HepG2 (cell line): ENCODE data around the gene LRIT1. TPM values are rescaled to one million over a fixed set of nuclear protein-coding genes. Genes with fewer than 3 reads are reported as not detected.

Experiments
- ATAC-seq: fragments of 200-7000 bp; cut with Tn5 transposase; 3 replicates; pipeline ENCODE4 v1.9.1; 2020; ENCODE audit warnings: mild to moderate bottlenecking, moderate library complexity
- BruUV-seq: library from RNA; stranded (reverse); fragments of 400-500 nt; replicated peaks from 2 replicates; lab custom pipeline; 2021; lab: Mats Ljungman, UMichigan
- CTCF ChIA-PET: fragments of 300-600 bp; formaldehyde crosslinking; extraction: SDS; loops from one replicate; lab custom pipeline; 2021; ENCODE audit warnings: low total read pairs, inconsistent platforms, low intra/inter-chr PET ratio; lab: Yijun Ruan, JAX
- POLR2A ChIA-PET: fragments of 350-600 bp; sonication (Branson Sonifier 250); formaldehyde crosslinking; loops from one replicate; lab custom pipeline; 2020; ENCODE audit warnings: antibody characterized with exemption, inconsistent platforms; lab: Yijun Ruan, JAX
- DNase-seq: peaks from one replicate; pipeline ENCODE4 v3.0.0-alpha.2; 2015; ENCODE audit warnings: low spot score
- FAIRE-seq: peaks from 3 replicates; lab custom pipeline; 2011; peaks lifted over from hg19 to GRCh38; lab: Jason Lieb, UNC
- H2AFZ ChIP-seq: one replicate; pipeline ENCODE4 v1.6.1; 2011; ENCODE audit warnings: low read length, inconsistent platforms
- H3K27ac ChIP-seq: fragments of 300-600 bp; 3 replicates; pipeline ENCODE4 v1.8.0; 2011; ENCODE audit warnings: mixed run types, mild to moderate bottlenecking, mixed read lengths, low read length, inconsistent platforms; ENCODE audit not compliant: insufficient read depth; ENCODE audit errors: extremely low read length
- H3K27me3 ChIP-seq, 2 experiments: fragments of 200-600 bp in 1 of 2; 2 replicates in 1 of 2; 3 replicates in 1 of 2; pipeline versions ENCODE4 v1.6.0 to v1.8.0; 2011; ENCODE audit warnings: low read length in 2 of 2, mild to moderate bottlenecking in 2 of 2, moderate library complexity in 2 of 2, inconsistent platforms in 1 of 2; ENCODE audit not compliant: insufficient read depth in 2 of 2, control insufficient read depth in 1 of 2
- H3K36me3 ChIP-seq, 2 experiments: fragments of 200-600 bp in 1 of 2; replicated peaks in 1 of 2; 2 replicates in 1 of 2; 3 replicates in 1 of 2; pipeline versions ENCODE4 v1.5.1 to v1.8.0; 2011; ENCODE audit warnings: low read length in 2 of 2, inconsistent platforms in 1 of 2; ENCODE audit not compliant: insufficient read depth in 2 of 2, control insufficient read depth in 1 of 2
- H3K4me1 ChIP-seq: 2 replicates; pipeline ENCODE4 v1.5.1; 2012; ENCODE audit warnings: low read length, inconsistent platforms; ENCODE audit not compliant: insufficient read depth
- H3K4me2 ChIP-seq: 2 replicates; pipeline ENCODE4 v1.6.0; 2011; ENCODE audit warnings: low read depth, low read length, inconsistent platforms
- H3K4me3 ChIP-seq, 3 experiments: fragments of 200-600 bp in 1 of 3; sonication (generic), shearing (Covaris generic) in 1 of 3; replicated peaks in 1 of 3; 2 replicates each; pipeline ENCODE4 v1.5.1; 2011 to 2016; ENCODE audit warnings: low read length in 3 of 3, inconsistent platforms in 2 of 3, low read depth in 2 of 3, mild to moderate bottlenecking in 2 of 3, control low read depth in 1 of 3, mixed read lengths in 1 of 3; ENCODE audit not compliant: insufficient read depth in 1 of 3
- H3K79me2 ChIP-seq: one replicate; pipeline ENCODE4 v1.6.1; 2011; ENCODE audit warnings: low read length, inconsistent platforms; ENCODE audit not compliant: insufficient read depth
- H3K9ac ChIP-seq: 2 replicates; pipeline ENCODE4 v1.6.0; 2011; ENCODE audit warnings: mild to moderate bottlenecking, low read depth, low read length, inconsistent platforms; ENCODE audit not compliant: insufficient read depth
- H3K9me3 ChIP-seq: 2 replicates; pipeline ENCODE4 v1.5.1; 2012; ENCODE audit warnings: mild to moderate bottlenecking, low read length
- H4K20me1 ChIP-seq: 2 replicates; pipeline ENCODE4 v1.6.0; 2011; ENCODE audit warnings: inconsistent platforms, mild to moderate bottlenecking, low read length, moderate library complexity; ENCODE audit not compliant: insufficient read depth
- BCLAF1 ChIP-seq: fragments of 450-650 bp; IDR thresholded peaks from 2 replicates; pipeline ENCODE4 v1.6.1; 2017; ENCODE audit warnings: mild to moderate bottlenecking
- HCFC1 ChIP-seq: fragments of 150-350 bp; IDR thresholded peaks from 2 replicates; pipeline ENCODE4 v1.6.1; 2014; ENCODE audit warnings: low read depth, low read length
- HMGXB4 ChIP-seq, 2 experiments: sonication (generic) in 1 of 2; formaldehyde crosslinking in 1 of 2; IDR thresholded peaks; 2 replicates each; pipeline versions ENCODE4 v1.4.0 to v1.6.1; 2018 to 2020; ENCODE audit warnings: missing genetic modification reagents in 2 of 2, borderline replicate concordance in 1 of 2, low read depth in 1 of 2, mild to moderate bottlenecking in 1 of 2, missing biosample characterization in 1 of 2
- KDM5A ChIP-seq: fragments of 200-600 bp; sonication (generic); IDR thresholded peaks from 2 replicates; pipeline ENCODE4 v1.7.0; 2018; ENCODE audit warnings: antibody characterized with exemption, mild to moderate bottlenecking, low read length, borderline replicate concordance
- TEF ChIP-seq: sonication (generic); formaldehyde crosslinking; IDR thresholded peaks from 2 replicates; pipeline ENCODE4 v1.5.0; 2020; ENCODE audit warnings: missing genetic modification reagents
- THYN1 ChIP-seq: sonication (generic); formaldehyde crosslinking; IDR thresholded peaks from 2 replicates; pipeline ENCODE4 v1.8.1; 2023; ENCODE audit warnings: low read depth, mild to moderate bottlenecking, moderate library complexity, missing genetic modification reagents, borderline replicate concordance
- ZNF318 ChIP-seq: sonication (generic); formaldehyde crosslinking; IDR thresholded peaks from 2 replicates; pipeline ENCODE4 v1.4.0; 2020; ENCODE audit warnings: mild to moderate bottlenecking, missing genetic modification reagents
- ZNF549 ChIP-seq: sonication (generic); formaldehyde crosslinking; IDR thresholded peaks from 2 replicates; pipeline ENCODE4 v1.5.0; 2020; ENCODE audit warnings: missing genetic modification reagents
- ZNF781 ChIP-seq: sonication (generic); formaldehyde crosslinking; IDR thresholded peaks from 2 replicates; pipeline ENCODE4 v1.5.1; 2020; ENCODE audit warnings: borderline replicate concordance, mild to moderate bottlenecking, missing genetic modification reagents; ENCODE audit errors: not compliant biosample characterization
- ZSCAN31 ChIP-seq: sonication (generic); formaldehyde crosslinking; IDR thresholded peaks from 2 replicates; pipeline ENCODE4 v1.5.0; 2020; ENCODE audit warnings: low read depth, mild to moderate bottlenecking, missing genetic modification reagents
- WGBS: methylation state at CpG from one replicate; pipeline ENCODE4 v1.1.6; 2017; ENCODE audit warnings: low lambda C conversion rate; 5-methylcytosine and 5-hydroxymethylcytosine counted together
- in situ Hi-C: cut with HindIII; loops from 2 replicates; pipeline ENCODE4 v1.10.0; 2017; ENCODE audit warnings: low pct_unique_long_range_greater_than_20kb; ENCODE audit not compliant: extremely low pct_ligation_motif_present
- intact Hi-C: fragments of 100-400 bp; cut with micrococcal nuclease; formaldehyde crosslinking; loops from one replicate; pipeline ENCODE4 v1.10.0; 2022; ENCODE audit not compliant: unreplicated experiment
- polyA plus RNA-seq, 8 experiments: library from polyadenylated mRNA; depleted of rRNA in 3 of 8; stranded (reverse) in 7 of 8; unstranded in 1 of 8; fragments of >200 nt; fragmentation: Illumina TruSeq in 4 of 8; extraction: Trizol in 4 of 8; gene quantifications; 2 replicates each; pipeline versions ENCODE4 v1.2.1 to v1.2.3, GENCODE V29; 2011 to 2016; ENCODE audit warnings: low read depth in 4 of 8, missing spikeins in 1 of 8, mixed read lengths in 1 of 8; ENCODE audit not compliant: insufficient read depth in 1 of 8
- total RNA-seq, 5 experiments: library from RNA; depleted of rRNA; stranded (reverse); fragments of >200 nt; fragmentation: Illumina TruSeq; extraction: Trizol; gene quantifications; 2 replicates each; pipeline ENCODE4 v1.2.3, GENCODE V29; 2016; ENCODE audit warnings: low read depth in 1 of 5

Gene LRIT1
- total and polyA plus RNA-seq, 2 of the 13 experiments (the other 11 are each of a cell fraction or from before 2014, with no cell fraction given) = not detected

- CTCF ChIA-PET = no interaction called here
- peaks cover 0 to 4% of the 10 kb centered on the region in 2 experiments; a peak in 1 of 5 replicates for H3K27me3 ChIP-seq
- no peak for DNase-seq
- TF ChIP-seq TEF (no peak), ZSCAN31 (CRISPR knock-in tag) (no peak), HMGXB4 (CRISPR knock-in tag; IDR thresholded peaks at IDR 0.05; ENCODE audit: borderline replicate concordance in 1 of 2, low read depth in 1 of 2) (no peak), ZNF318 (CRISPR knock-in tag) (no peak), THYN1 (no peak), HCFC1 (no peak), ZNF549 (CRISPR knock-in tag) (no peak), KDM5A (no peak), BCLAF1 (no peak), ZNF781 (CRISPR knock-in tag) (no peak)
Measured at GRCh38 chr10:84247496-84247895, 6.2 kb upstream of the LRIT1 start.

More at GRCh38 chr10:84247496-84247895, 6.2 kb upstream of the LRIT1 start:
- no TSS peak for BruUV-seq
- Histone ChIP-seq H3K36me3 (no peaks in the 10 kb centered on the region), H3K9ac (no peak overlapping the region), H3K4me3 (no peak overlapping the region), H2AFZ (no peak overlapping the region), H3K4me1 (peaks cover 26% of the 10 kb centered on the region), H3K79me2 (no peaks in the 10 kb centered on the region), H3K9me3 (no peaks in the 10 kb centered on the region), H4K20me1 (no peaks in the 10 kb centered on the region), H3K27ac (no peak overlapping the region), H3K4me2 (no peak overlapping the region)
- FAIRE-seq (no peak), ATAC-seq (no peak)
- intact Hi-C loops (no loop called here), in situ Hi-C loops (no loop called here)
- POLR2A ChIA-PET = no interaction called here
- 56% methylated on average over 6 of the region's 6 CpGs for WGBS
